GM12878 (cell line): Measurements from ENCODE around the gene CHP1. TPM values are rescaled to one million over a fixed set of nuclear protein-coding genes. Genes with fewer than 3 reads are reported as not detected.

Experiments
- ASH2L ChIP-seq: fragments of 300-600, 200-600 bp; sonication (generic); IDR thresholded peaks from 2 replicates; pipeline ENCODE4 v1.6.1; 2017; ENCODE audit warnings: low read depth, mild to moderate bottlenecking, borderline replicate concordance
- BCL11A ChIP-seq: IDR thresholded peaks from 2 replicates; pipeline ENCODE4 v1.6.1; 2011; ENCODE audit warnings: low read depth, low read length
- BHLHE40 ChIP-seq, 2 experiments: fragments of 450-650 bp in 1 of 2; IDR thresholded peaks; 2 replicates each; pipeline ENCODE4 v1.6.1; 2011 to 2017; ENCODE audit warnings: low read depth in 2 of 2, borderline replicate concordance in 1 of 2, improper control_type of control experiment in 1 of 2, low read length in 1 of 2, mild to moderate bottlenecking in 1 of 2
- CBFB ChIP-seq: IDR thresholded peaks from 2 replicates; pipeline ENCODE4 v1.6.1; 2016; ENCODE audit warnings: antibody characterized with exemption, low read depth
- CBX5 ChIP-seq: sonication (generic); IDR thresholded peaks from 2 replicates; pipeline ENCODE4 v1.6.1; 2016; ENCODE audit warnings: low read depth, moderate library complexity, mild to moderate bottlenecking, inconsistent platforms
- CHD2 ChIP-seq: IDR thresholded peaks from 2 replicates; pipeline ENCODE4 v1.6.1; 2011; ENCODE audit warnings: low read depth, low read length, improper control_type of control experiment, borderline replicate concordance
- CHD4 ChIP-seq: fragments of 200-600 bp; sonication (generic); IDR thresholded peaks from 2 replicates; pipeline ENCODE4 v1.6.1; 2016; ENCODE audit warnings: mild to moderate bottlenecking
- FOXM1 ChIP-seq: IDR thresholded peaks from 2 replicates; pipeline ENCODE4 v1.6.1; 2012; ENCODE audit warnings: low read depth, mild to moderate bottlenecking, inconsistent platforms, low read length, moderate library complexity
- HCFC1 ChIP-seq: fragments of 150-350 bp; IDR thresholded peaks from 2 replicates; pipeline ENCODE4 v1.6.1; 2014; ENCODE audit warnings: low read length
- HDGF ChIP-seq: fragments of 450-650 bp; IDR thresholded peaks from 2 replicates; pipeline ENCODE4 v1.6.1; 2016; ENCODE audit warnings: antibody characterized with exemption
- IKZF1 ChIP-seq: fragments of 450-650 bp; conservative IDR thresholded peaks from 2 replicates; pipeline ENCODE4 v1.6.1; 2017; ENCODE audit warnings: antibody characterized with exemption, mild to moderate bottlenecking
- IRF4 ChIP-seq: IDR thresholded peaks from 2 replicates; pipeline ENCODE4 v1.6.1; 2011; ENCODE audit warnings: low read depth, low read length
- MEF2B ChIP-seq: fragments of 450-650 bp; IDR thresholded peaks from 2 replicates; pipeline ENCODE4 v1.6.1; 2018; ENCODE audit warnings: mild to moderate bottlenecking, moderate library complexity; ENCODE audit not compliant: partially characterized antibody, poor library complexity, severe bottlenecking
- MTA3 ChIP-seq: IDR thresholded peaks from 2 replicates; pipeline ENCODE4 v1.6.1; 2012; ENCODE audit warnings: low read length, inconsistent platforms, borderline replicate concordance
- NR2F1 ChIP-seq: fragments of 450-650 bp; conservative IDR thresholded peaks from 2 replicates; pipeline ENCODE4 v1.6.1; 2017; ENCODE audit warnings: mild to moderate bottlenecking
- NRF1 ChIP-seq: conservative IDR thresholded peaks from 2 replicates; pipeline ENCODE4 v1.6.1; 2011; ENCODE audit warnings: mild to moderate bottlenecking, low read depth, low read length, improper control_type of control experiment
- RB1 ChIP-seq: fragments of 450-650 bp; formaldehyde crosslinking; IDR thresholded peaks from 2 replicates; pipeline ENCODE4 v1.6.1; 2017; ENCODE audit warnings: mild to moderate bottlenecking, borderline replicate concordance
- RBBP5 ChIP-seq: fragments of 200-600 bp; sonication (generic); conservative IDR thresholded peaks from 2 replicates; pipeline ENCODE4 v1.6.1; 2016
- TAF1 ChIP-seq: IDR thresholded peaks from 2 replicates; pipeline ENCODE4 v1.6.1; 2011; ENCODE audit warnings: mild to moderate bottlenecking, low read depth, low read length, borderline replicate concordance
- TBL1XR1 ChIP-seq: IDR thresholded peaks from 2 replicates; pipeline ENCODE4 v1.6.1; 2012; ENCODE audit warnings: low read depth, low read length, improper control_type of control experiment
- polyA plus RNA-seq, 11 experiments: library from polyadenylated mRNA; depleted of rRNA in 4 of 11; unstranded in 6 of 11; stranded (reverse) in 5 of 11; fragments of >200 nt; fragmentation: Nextera tagmentation in 4 of 11; fragmentation: Illumina TruSeq in 1 of 11; extraction: Ambion mirVana in 4 of 11; extraction: Trizol in 1 of 11; gene quantifications; 1 replicate in 1 of 11; 2 replicates in 10 of 11; pipeline versions ENCODE4 v1.2.1 to v1.2.3, GENCODE V29; 2011 to 2016; ENCODE audit warnings: inconsistent platforms in 2 of 11, missing spikeins in 2 of 11, low read depth in 1 of 11
- total RNA-seq, 4 experiments: library from RNA; depleted of rRNA in 3 of 4; stranded (reverse); fragments of >200 nt in 3 of 4; fragmentation: Illumina TruSeq in 1 of 4; extraction: Trizol in 1 of 4; gene quantifications; 2 replicates each; pipeline versions ENCODE4 v1.2.1 to v1.2.3, GENCODE V29; 2013 to 2021
- TF ChIP-seq, protein P1 (sequence below): fragments of 450-650 bp; IDR thresholded peaks from 2 replicates; pipeline ENCODE4 v1.6.1; 2016; ENCODE audit warnings: mild to moderate bottlenecking, moderate library complexity, borderline replicate concordance
- TF ChIP-seq, protein P2 (sequence below): IDR thresholded peaks from 2 replicates; pipeline ENCODE4 v1.6.1; 2012; ENCODE audit warnings: low read depth, low read length, improper control_type of control experiment
- TF ChIP-seq, protein P3 (sequence below): fragments of 450-650 bp; formaldehyde crosslinking; IDR thresholded peaks from 2 replicates; pipeline ENCODE4 v1.5.0; 2022; ENCODE audit warnings: mild to moderate bottlenecking, missing genetic modification characterization

CHP1 gene
- total and polyA plus RNA-seq, 10 of the 15 experiments (the other 5 are each of a cell fraction or from before 2014, with no cell fraction given), result 25.7 to 45.9 (median 39.1) TPM

DNA sequence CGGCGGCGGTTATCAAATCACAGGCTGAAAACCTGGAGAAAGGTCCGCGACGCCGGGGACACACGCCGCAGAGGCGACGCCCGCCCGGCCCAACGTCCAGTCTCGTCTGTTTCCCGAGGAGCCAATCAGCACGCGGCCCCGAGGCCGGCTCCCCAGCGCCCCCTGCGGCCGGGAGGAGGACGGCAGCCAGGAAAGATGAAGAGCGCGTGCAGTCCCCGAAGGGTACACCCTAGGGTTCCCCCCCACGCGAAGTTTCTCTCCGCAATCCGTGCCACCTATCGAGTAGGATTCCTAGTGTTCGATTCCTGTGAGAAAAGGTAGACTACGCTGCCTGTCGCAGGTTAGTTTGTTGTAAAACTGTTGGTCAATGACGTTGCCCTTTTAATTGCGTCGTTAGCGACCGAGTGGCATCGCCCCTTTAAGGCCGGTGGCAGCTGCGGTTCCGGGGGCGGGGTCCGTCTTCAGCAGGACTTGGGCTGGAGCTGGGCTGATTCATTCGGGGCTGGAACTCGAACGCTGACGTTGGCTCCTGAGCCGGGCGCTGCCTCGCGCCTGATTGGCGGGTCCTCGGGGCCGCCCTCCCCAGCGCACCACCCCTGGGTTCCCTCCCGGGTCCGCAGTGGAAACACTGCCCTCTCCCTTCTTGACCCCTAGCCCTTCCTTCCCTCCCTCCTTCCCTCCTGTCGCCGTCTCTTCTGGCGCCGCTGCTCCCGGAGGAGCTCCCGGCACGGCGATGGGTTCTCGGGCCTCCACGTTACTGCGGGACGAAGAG, at the start of gene CHP1, which contains the start of gene EXD1 (continued):
- TF ChIP-seq, protein P1, sequence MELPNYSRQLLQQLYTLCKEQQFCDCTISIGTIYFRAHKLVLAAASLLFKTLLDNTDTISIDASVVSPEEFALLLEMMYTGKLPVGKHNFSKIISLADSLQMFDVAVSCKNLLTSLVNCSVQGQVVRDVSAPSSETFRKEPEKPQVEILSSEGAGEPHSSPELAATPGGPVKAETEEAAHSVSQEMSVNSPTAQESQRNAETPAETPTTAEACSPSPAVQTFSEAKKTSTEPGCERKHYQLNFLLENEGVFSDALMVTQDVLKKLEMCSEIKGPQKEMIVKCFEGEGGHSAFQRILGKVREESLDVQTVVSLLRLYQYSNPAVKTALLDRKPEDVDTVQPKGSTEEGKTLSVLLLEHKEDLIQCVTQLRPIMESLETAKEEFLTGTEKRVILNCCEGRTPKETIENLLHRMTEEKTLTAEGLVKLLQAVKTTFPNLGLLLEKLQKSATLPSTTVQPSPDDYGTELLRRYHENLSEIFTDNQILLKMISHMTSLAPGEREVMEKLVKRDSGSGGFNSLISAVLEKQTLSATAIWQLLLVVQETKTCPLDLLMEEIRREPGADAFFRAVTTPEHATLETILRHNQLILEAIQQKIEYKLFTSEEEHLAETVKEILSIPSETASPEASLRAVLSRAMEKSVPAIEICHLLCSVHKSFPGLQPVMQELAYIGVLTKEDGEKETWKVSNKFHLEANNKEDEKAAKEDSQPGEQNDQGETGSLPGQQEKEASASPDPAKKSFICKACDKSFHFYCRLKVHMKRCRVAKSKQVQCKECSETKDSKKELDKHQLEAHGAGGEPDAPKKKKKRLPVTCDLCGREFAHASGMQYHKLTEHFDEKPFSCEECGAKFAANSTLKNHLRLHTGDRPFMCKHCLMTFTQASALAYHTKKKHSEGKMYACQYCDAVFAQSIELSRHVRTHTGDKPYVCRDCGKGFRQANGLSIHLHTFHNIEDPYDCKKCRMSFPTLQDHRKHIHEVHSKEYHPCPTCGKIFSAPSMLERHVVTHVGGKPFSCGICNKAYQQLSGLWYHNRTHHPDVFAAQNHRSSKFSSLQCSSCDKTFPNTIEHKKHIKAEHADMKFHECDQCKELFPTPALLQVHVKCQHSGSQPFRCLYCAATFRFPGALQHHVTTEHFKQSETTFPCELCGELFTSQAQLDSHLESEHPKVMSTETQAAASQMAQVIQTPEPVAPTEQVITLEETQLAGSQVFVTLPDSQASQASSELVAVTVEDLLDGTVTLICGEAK, result no peak
- TF ChIP-seq, protein P2, sequence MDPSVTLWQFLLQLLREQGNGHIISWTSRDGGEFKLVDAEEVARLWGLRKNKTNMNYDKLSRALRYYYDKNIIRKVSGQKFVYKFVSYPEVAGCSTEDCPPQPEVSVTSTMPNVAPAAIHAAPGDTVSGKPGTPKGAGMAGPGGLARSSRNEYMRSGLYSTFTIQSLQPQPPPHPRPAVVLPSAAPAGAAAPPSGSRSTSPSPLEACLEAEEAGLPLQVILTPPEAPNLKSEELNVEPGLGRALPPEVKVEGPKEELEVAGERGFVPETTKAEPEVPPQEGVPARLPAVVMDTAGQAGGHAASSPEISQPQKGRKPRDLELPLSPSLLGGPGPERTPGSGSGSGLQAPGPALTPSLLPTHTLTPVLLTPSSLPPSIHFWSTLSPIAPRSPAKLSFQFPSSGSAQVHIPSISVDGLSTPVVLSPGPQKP, result peak; percentile 53
- no peak for TF ChIP-seq RBBP5
- no peak for TF ChIP-seq FOXM1
- TF ChIP-seq ASH2L, result peak; percentile 23; the same call in 1 of the 2 replicates
- peak; percentile 90 for TF ChIP-seq TAF1
- 0 out of 2 replicates have a peak, but pooled peaks have one; percentile 26 for TF ChIP-seq TBL1XR1
- TF ChIP-seq BHLHE40 (IDR thresholded peaks at IDR 0.05; ENCODE audit: borderline replicate concordance in 1 of 2, low read depth in 2 of 2, low read length in 1 of 2), result peak; percentile 6 to 57; a peak in 3 of 4 replicates
- TF ChIP-seq IKZF1, result peak; percentile 69
- no peak for TF ChIP-seq CHD4
- no peak for TF ChIP-seq NRF1
- TF ChIP-seq HDGF, result peak; percentile 61; the same call in 1 of the 2 replicates
- no peak for TF ChIP-seq CBFB
- no peak for TF ChIP-seq MTA3
- peak; percentile 48 for TF ChIP-seq CHD2
- TF ChIP-seq, protein P3, sequence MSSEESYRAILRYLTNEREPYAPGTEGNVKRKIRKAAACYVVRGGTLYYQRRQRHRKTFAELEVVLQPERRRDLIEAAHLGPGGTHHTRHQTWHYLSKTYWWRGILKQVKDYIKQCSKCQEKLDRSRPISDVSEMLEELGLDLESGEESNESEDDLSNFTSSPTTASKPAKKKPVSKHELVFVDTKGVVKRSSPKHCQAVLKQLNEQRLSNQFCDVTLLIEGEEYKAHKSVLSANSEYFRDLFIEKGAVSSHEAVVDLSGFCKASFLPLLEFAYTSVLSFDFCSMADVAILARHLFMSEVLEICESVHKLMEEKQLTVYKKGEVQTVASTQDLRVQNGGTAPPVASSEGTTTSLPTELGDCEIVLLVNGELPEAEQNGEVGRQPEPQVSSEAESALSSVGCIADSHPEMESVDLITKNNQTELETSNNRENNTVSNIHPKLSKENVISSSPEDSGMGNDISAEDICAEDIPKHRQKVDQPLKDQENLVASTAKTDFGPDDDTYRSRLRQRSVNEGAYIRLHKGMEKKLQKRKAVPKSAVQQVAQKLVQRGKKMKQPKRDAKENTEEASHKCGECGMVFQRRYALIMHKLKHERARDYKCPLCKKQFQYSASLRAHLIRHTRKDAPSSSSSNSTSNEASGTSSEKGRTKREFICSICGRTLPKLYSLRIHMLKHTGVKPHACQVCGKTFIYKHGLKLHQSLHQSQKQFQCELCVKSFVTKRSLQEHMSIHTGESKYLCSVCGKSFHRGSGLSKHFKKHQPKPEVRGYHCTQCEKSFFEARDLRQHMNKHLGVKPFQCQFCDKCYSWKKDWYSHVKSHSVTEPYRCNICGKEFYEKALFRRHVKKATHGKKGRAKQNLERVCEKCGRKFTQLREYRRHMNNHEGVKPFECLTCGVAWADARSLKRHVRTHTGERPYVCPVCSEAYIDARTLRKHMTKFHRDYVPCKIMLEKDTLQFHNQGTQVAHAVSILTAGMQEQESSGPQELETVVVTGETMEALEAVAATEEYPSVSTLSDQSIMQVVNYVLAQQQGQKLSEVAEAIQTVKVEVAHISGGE, result peak; percentile 25; the same call in 1 of the 2 replicates
- TF ChIP-seq BCL11A, result no peak
- peak; percentile 38; the same call in 1 of the 2 replicates for TF ChIP-seq HCFC1
- TF ChIP-seq IRF4, result no peak; the same call in 1 of the 2 replicates
- TF ChIP-seq NR2F1, result peak; percentile 89
- TF ChIP-seq CBX5, result peak; percentile 49; the same call in 1 of the 2 replicates
- peak; percentile 54 for TF ChIP-seq MEF2B
- TF ChIP-seq RB1, result peak; percentile 57
